ENCODE measurements around the gene AZI2.

GRCh38 chr3:28286595-28286994, 62.0 kb downstream of the AZI2 start:
- peak in 10 of 11 experiments; percentile 23 to 62 (median 51) for TF ChIP-seq CTCF (IDR thresholded peaks at IDR 0.05 in 8 of 11, conservative IDR thresholded peaks at IDR 0.05 in 3 of 11)
- TF ChIP-seq POLR2AphosphoS5 (IDR thresholded peaks at IDR 0.05): no peak

Measured in spleen (tissue), 7 donors.